Subcutaneous abdominal adipose tissue (tissue), 5 donors: ENCODE results near the gene FBN1.

Experiments
- H3K27ac ChIP-seq: one replicate; pipeline ENCODE4 v1.7.0; 2013; ENCODE audit warnings: low read depth, mild to moderate bottlenecking, inconsistent platforms, low read length, moderate library complexity
- H3K27me3 ChIP-seq, 5 donors: one replicate each; pipeline ENCODE4 v1.7.0; 2013; ENCODE audit warnings: low read length in 5 of 5, inconsistent platforms in 1 of 5; ENCODE audit not compliant: control insufficient read depth in 5 of 5, insufficient read depth in 4 of 5
- H3K36me3 ChIP-seq, 5 donors: one replicate each; pipeline ENCODE4 v1.7.0; 2013; ENCODE audit warnings: low read length in 5 of 5; ENCODE audit not compliant: control insufficient read depth in 5 of 5, insufficient read depth in 5 of 5
- H3K4me1 ChIP-seq, 5 donors: one replicate each; pipeline ENCODE4 v1.7.0; 2013; ENCODE audit warnings: low read length in 5 of 5, mild to moderate bottlenecking in 3 of 5, moderate library complexity in 1 of 5; ENCODE audit not compliant: control insufficient read depth in 5 of 5, insufficient read depth in 5 of 5
- H3K4me3 ChIP-seq, 5 donors: one replicate each; pipeline ENCODE4 v1.7.0; 2013; ENCODE audit warnings: low read length in 5 of 5, low read depth in 1 of 5
- H3K9ac ChIP-seq, 5 donors: one replicate each; pipeline ENCODE4 v1.7.0; 2013; ENCODE audit warnings: low read length in 5 of 5, mild to moderate bottlenecking in 4 of 5, moderate library complexity in 3 of 5
- H3K9me3 ChIP-seq, 5 donors: one replicate each; pipeline ENCODE4 v1.7.0; 2013; ENCODE audit warnings: low read length in 5 of 5; ENCODE audit not compliant: control insufficient read depth in 5 of 5
- donor health status: healthy.
- donor health status: healthy.
- donor health status: healthy.
- donor health status: healthy.
- donor health status: healthy.

FBN1 gene

GRCh38 chr15:48653913-48654670, 8.6 kb upstream of the FBN1 start:
- Histone ChIP-seq H3K4me3 (no peak overlapping the region), H3K27me3 (no peaks in the 10 kb centered on the region), H3K36me3 (no peaks in the 10 kb centered on the region), H3K4me1 (peaks cover 0 to 10% (median 5%) of the 10 kb centered on the region in 5 donors), H3K27ac (peak overlapping the region; percentile 19), H3K9me3 (no peaks in the 10 kb centered on the region), H3K9ac (no peak overlapping the region)

GRCh38 chr15:48653216-48653615, 7.7 kb upstream of the FBN1 start:
- no peaks in the 10 kb centered on the region for H3K36me3 ChIP-seq
- peak overlapping the region; percentile 19 for H3K27ac ChIP-seq
- H3K4me1 ChIP-seq, result peaks cover 0 to 10% (median 7%) of the 10 kb centered on the region in 5 donors
- peak overlapping the region in 1 of 5 donors; percentile 2 for H3K4me3 ChIP-seq
- no peaks in the 10 kb centered on the region for H3K27me3 ChIP-seq
- H3K9ac ChIP-seq, result peak overlapping the region in 1 of 5 donors; percentile 13
- H3K9me3 ChIP-seq, result no peaks in the 10 kb centered on the region

GRCh38 chr15:48652510-48653076, 7.1 kb upstream of the FBN1 start:
- Histone ChIP-seq H3K27me3 (no peaks in the 10 kb centered on the region), H3K36me3 (no peaks in the 10 kb centered on the region), H3K4me1 (peaks cover 0 to 11% (median 6%) of the 10 kb centered on the region in 5 donors), H3K27ac (peak overlapping the region; percentile 19), H3K4me3 (no peak overlapping the region), H3K9me3 (no peaks in the 10 kb centered on the region), H3K9ac (no peak overlapping the region)

GRCh38 chr15:48650931-48651330, 5.4 kb upstream of the FBN1 start:
- Histone ChIP-seq H3K27ac (peak overlapping the region; percentile 6), H3K4me3 (no peak overlapping the region), H3K9me3 (no peaks in the 10 kb centered on the region), H3K9ac (no peak overlapping the region), H3K27me3 (no peaks in the 10 kb centered on the region), H3K4me1 (peaks cover 0 to 19% (median 13%) of the 10 kb centered on the region in 5 donors), H3K36me3 (no peaks in the 10 kb centered on the region)

GRCh38 chr15:48647962-48648361, 2.5 kb upstream of the FBN1 start:
- H3K4me1 ChIP-seq, result peaks cover 0 to 42% (median 33%) of the 10 kb centered on the region in 5 donors
- H3K9ac ChIP-seq, result no peak overlapping the region
- no peak overlapping the region for H3K4me3 ChIP-seq
- no peaks in the 10 kb centered on the region for H3K36me3 ChIP-seq
- H3K27me3 ChIP-seq, result peaks cover 0 to 3% (median 0%) of the 10 kb centered on the region in 5 donors
- peak overlapping the region; percentile 35 for H3K27ac ChIP-seq
- no peaks in the 10 kb centered on the region for H3K9me3 ChIP-seq

- Histone ChIP-seq H3K27me3 (peaks cover 0 to 3% (median 0%) of the 10 kb centered on the region in 5 donors), H3K36me3 (no peaks in the 10 kb centered on the region), H3K9me3 (no peaks in the 10 kb centered on the region), H3K4me1 (peaks cover 2 to 49% (median 43%) of the 10 kb centered on the region in 5 donors), H3K9ac (peak overlapping the region in 4 of 5 donors; percentile 76 to 89 (median 77)), H3K4me3 (peak overlapping the region; percentile 62 to 93 (median 88)), H3K27ac (peak overlapping the region; percentile 93)
Observed at GRCh38 chr15:48646331-48646730, 822 bp upstream of the FBN1 start.

GRCh38 chr15:48644827-48645557, 517 bp downstream of the FBN1 start:
- H3K4me1 ChIP-seq, result peaks cover 2 to 62% (median 52%) of the 10 kb centered on the region in 5 donors
- H3K36me3 ChIP-seq, result no peaks in the 10 kb centered on the region
- H3K27me3 ChIP-seq, result peaks cover 0 to 3% (median 0%) of the 10 kb centered on the region in 5 donors
- H3K9me3 ChIP-seq, result no peaks in the 10 kb centered on the region
- peak overlapping the region in 4 of 5 donors; percentile 76 to 89 (median 83) for H3K9ac ChIP-seq
- H3K27ac ChIP-seq, result peak overlapping the region; percentile 93
- peak overlapping the region; percentile 35 to 93 (median 88) for H3K4me3 ChIP-seq

GRCh38 chr15:48644467-48644826, 1.1 kb downstream of the FBN1 start:
- Histone ChIP-seq H3K27me3 (peaks cover 0 to 3% (median 0%) of the 10 kb centered on the region in 5 donors), H3K27ac (peak overlapping the region; percentile 93), H3K4me3 (peak overlapping the region; percentile 87 to 93 (median 90)), H3K36me3 (no peaks in the 10 kb centered on the region), H3K9ac (peak overlapping the region; percentile 76 to 89 (median 81)), H3K9me3 (no peaks in the 10 kb centered on the region), H3K4me1 (peaks cover 2 to 67% (median 56%) of the 10 kb centered on the region in 5 donors)

- peak overlapping the region; percentile 93 for H3K27ac ChIP-seq
- peak overlapping the region; percentile 76 to 89 (median 81) for H3K9ac ChIP-seq
- peaks cover 0 to 3% (median 0%) of the 10 kb centered on the region in 5 donors for H3K27me3 ChIP-seq
- H3K4me1 ChIP-seq, result peaks cover 4 to 72% (median 61%) of the 10 kb centered on the region in 5 donors
- H3K4me3 ChIP-seq, result peak overlapping the region; percentile 87 to 93 (median 90)
- no peaks in the 10 kb centered on the region for H3K9me3 ChIP-seq
- peaks cover 0 to 4% (median 0%) of the 10 kb centered on the region in 5 donors for H3K36me3 ChIP-seq
Observed at GRCh38 chr15:48643776-48644466, 1.6 kb downstream of the FBN1 start.
